ENCODE data around the gene SERBP1.
"Not testable (repeated sequence)": the region's sequence is repeated elsewhere in the genome, so short reads cannot be mapped to it uniquely, and the experiment has no call there.

The SERBP1 gene

GRCh38 chr1:67413101-67413500 lies 17.1 kb downstream of the SERBP1 start:
- not testable (repeated sequence) for H3K9me3 ChIP-seq (ENCODE audit: control insufficient read depth, low read length); H3K27me3 ChIP-seq (replicated peaks; ENCODE audit: control insufficient read depth, insufficient read depth, low read length, poor library complexity, severe bottlenecking); H3K4me1 ChIP-seq (ENCODE audit: control insufficient read depth, insufficient read depth, low read length, poor library complexity, severe bottlenecking); H3K27ac ChIP-seq (ENCODE audit: insufficient read depth, low read length, poor library complexity, severe bottlenecking); DNase-seq; H3K4me3 ChIP-seq (ENCODE audit: insufficient read depth, low read depth, low read length, poor library complexity, severe bottlenecking)
- H3K36me3 ChIP-seq (ENCODE audit: control insufficient read depth, insufficient read depth, low read length) = peaks cover 53% of the 10 kb centered on the region

- no peak for DNase-seq
- Histone ChIP-seq H3K36me3 (ENCODE audit: control insufficient read depth, insufficient read depth, low read length) (peaks cover 19% of the 10 kb centered on the region), H3K9me3 (ENCODE audit: control insufficient read depth, low read length) (no peaks in the 10 kb centered on the region), H3K27me3 (replicated peaks; ENCODE audit: control insufficient read depth, insufficient read depth, low read length, poor library complexity, severe bottlenecking) (no peaks in the 10 kb centered on the region), H3K27ac (ENCODE audit: insufficient read depth, low read length, poor library complexity, severe bottlenecking) (no peak overlapping the region), H3K4me3 (ENCODE audit: insufficient read depth, low read depth, low read length, poor library complexity, severe bottlenecking) (no peak overlapping the region), H3K4me1 (ENCODE audit: control insufficient read depth, insufficient read depth, low read length, poor library complexity, severe bottlenecking) (no peaks in the 10 kb centered on the region)
Measured at GRCh38 chr1:67408148-67408547, 22.1 kb downstream of the SERBP1 start.

DNA sequence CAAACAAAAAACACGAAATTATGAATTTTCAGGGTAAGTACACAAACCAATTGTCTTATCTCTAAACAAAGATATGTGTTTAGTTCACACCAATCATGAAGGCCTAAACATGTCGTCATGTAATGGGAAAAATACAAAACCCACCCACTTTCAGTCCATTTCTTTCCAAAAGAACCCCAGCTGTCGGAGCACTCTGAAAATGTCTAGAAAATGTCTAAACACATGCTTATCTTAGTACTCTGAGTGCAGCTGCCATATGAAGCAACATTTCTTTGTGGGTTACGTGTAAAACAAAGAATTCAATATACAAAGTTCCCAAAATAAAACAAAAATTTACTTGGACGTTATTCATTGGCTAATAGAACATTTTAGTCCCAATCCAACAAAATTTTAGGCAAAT lies 22.7 kb downstream of the SERBP1 start:
- H3K4me3 ChIP-seq (ENCODE audit: insufficient read depth, low read depth, low read length, poor library complexity, severe bottlenecking) = no peak overlapping the region
- no peaks in the 10 kb centered on the region for H3K9me3 ChIP-seq (ENCODE audit: control insufficient read depth, low read length)
- H3K27me3 ChIP-seq (replicated peaks; ENCODE audit: control insufficient read depth, insufficient read depth, low read length, poor library complexity, severe bottlenecking) = no peaks in the 10 kb centered on the region
- no peak for DNase-seq
- H3K4me1 ChIP-seq (ENCODE audit: control insufficient read depth, insufficient read depth, low read length, poor library complexity, severe bottlenecking) = no peaks in the 10 kb centered on the region
- no peak overlapping the region for H3K27ac ChIP-seq (ENCODE audit: insufficient read depth, low read length, poor library complexity, severe bottlenecking)
- H3K36me3 ChIP-seq (ENCODE audit: control insufficient read depth, insufficient read depth, low read length) = peaks cover 19% of the 10 kb centered on the region

GRCh38 chr1:67405473-67406245 lies 24.5 kb downstream of the SERBP1 start:
- no peaks in the 10 kb centered on the region for H3K4me1 ChIP-seq (ENCODE audit: control insufficient read depth, insufficient read depth, low read length, poor library complexity, severe bottlenecking)

DNA sequence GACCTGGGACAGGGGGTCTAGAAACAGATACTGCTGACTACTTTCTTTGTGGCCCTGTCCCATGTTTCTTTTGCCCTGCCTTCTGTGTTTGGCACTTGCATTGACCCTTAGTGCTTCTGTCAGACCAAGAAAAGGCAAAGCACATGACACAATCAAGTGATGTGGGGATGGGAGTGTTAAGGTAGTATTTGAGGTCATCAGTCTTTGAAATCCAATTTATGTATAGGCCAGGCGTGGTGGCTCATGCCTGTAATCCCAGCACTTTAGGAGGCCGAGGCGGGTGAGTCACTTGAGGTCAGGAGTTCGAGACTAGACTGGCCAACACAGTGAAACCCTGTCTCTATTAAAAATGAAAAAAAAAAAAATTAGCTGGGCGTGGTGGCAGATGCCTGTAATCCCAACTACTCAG lies 26.0 kb downstream of the SERBP1 start:
- Histone ChIP-seq H3K9me3 (ENCODE audit: control insufficient read depth, low read length) (no peaks in the 10 kb centered on the region), H3K4me3 (ENCODE audit: insufficient read depth, low read depth, low read length, poor library complexity, severe bottlenecking) (no peak overlapping the region), H3K27ac (ENCODE audit: insufficient read depth, low read length, poor library complexity, severe bottlenecking) (no peak overlapping the region), H3K27me3 (replicated peaks; ENCODE audit: control insufficient read depth, insufficient read depth, low read length, poor library complexity, severe bottlenecking) (no peaks in the 10 kb centered on the region), H3K4me1 (ENCODE audit: control insufficient read depth, insufficient read depth, low read length, poor library complexity, severe bottlenecking) (no peaks in the 10 kb centered on the region), H3K36me3 (ENCODE audit: control insufficient read depth, insufficient read depth, low read length) (no peaks in the 10 kb centered on the region)
- DNase-seq = no peak

More at GRCh38 chr1:67405473-67406245, 24.5 kb downstream of the SERBP1 start:
- H3K36me3 ChIP-seq (ENCODE audit: control insufficient read depth, insufficient read depth, low read length) = peaks cover 9% of the 10 kb centered on the region
- H3K9me3 ChIP-seq (ENCODE audit: control insufficient read depth, low read length) = no peaks in the 10 kb centered on the region
- no peaks in the 10 kb centered on the region for H3K27me3 ChIP-seq (replicated peaks; ENCODE audit: control insufficient read depth, insufficient read depth, low read length, poor library complexity, severe bottlenecking)
- H3K4me3 ChIP-seq (ENCODE audit: insufficient read depth, low read depth, low read length, poor library complexity, severe bottlenecking) = no peak overlapping the region
- no peak overlapping the region for H3K27ac ChIP-seq (ENCODE audit: insufficient read depth, low read length, poor library complexity, severe bottlenecking)
- no peak for DNase-seq

GRCh38 chr1:67401443-67401842 lies 28.8 kb downstream of the SERBP1 start:
- H3K9me3 ChIP-seq (ENCODE audit: control insufficient read depth, low read length) = no peaks in the 10 kb centered on the region
- no peaks in the 10 kb centered on the region for H3K36me3 ChIP-seq (ENCODE audit: control insufficient read depth, insufficient read depth, low read length)
- no peaks in the 10 kb centered on the region for H3K27me3 ChIP-seq (replicated peaks; ENCODE audit: control insufficient read depth, insufficient read depth, low read length, poor library complexity, severe bottlenecking)
- DNase-seq = no peak
- H3K4me3 ChIP-seq (ENCODE audit: insufficient read depth, low read depth, low read length, poor library complexity, severe bottlenecking) = no peak overlapping the region
- no peak overlapping the region for H3K27ac ChIP-seq (ENCODE audit: insufficient read depth, low read length, poor library complexity, severe bottlenecking)
- H3K4me1 ChIP-seq (ENCODE audit: control insufficient read depth, insufficient read depth, low read length, poor library complexity, severe bottlenecking) = no peaks in the 10 kb centered on the region

- not testable (repeated sequence) for H3K4me3 ChIP-seq (ENCODE audit: insufficient read depth, low read depth, low read length, poor library complexity, severe bottlenecking); H3K36me3 ChIP-seq (ENCODE audit: control insufficient read depth, insufficient read depth, low read length); H3K27ac ChIP-seq (ENCODE audit: insufficient read depth, low read length, poor library complexity, severe bottlenecking); H3K4me1 ChIP-seq (ENCODE audit: control insufficient read depth, insufficient read depth, low read length, poor library complexity, severe bottlenecking); H3K27me3 ChIP-seq (replicated peaks; ENCODE audit: control insufficient read depth, insufficient read depth, low read length, poor library complexity, severe bottlenecking); H3K9me3 ChIP-seq (ENCODE audit: control insufficient read depth, low read length); DNase-seq
Measured at GRCh38 chr1:67400029-67400786, 30.0 kb downstream of the SERBP1 start.

GRCh38 chr1:67399199-67399993 lies 30.8 kb downstream of the SERBP1 start:
- Histone ChIP-seq H3K27ac (ENCODE audit: insufficient read depth, low read length, poor library complexity, severe bottlenecking) (no peak overlapping the region), H3K4me3 (ENCODE audit: insufficient read depth, low read depth, low read length, poor library complexity, severe bottlenecking) (no peak overlapping the region), H3K9me3 (ENCODE audit: control insufficient read depth, low read length) (no peaks in the 10 kb centered on the region), H3K4me1 (ENCODE audit: control insufficient read depth, insufficient read depth, low read length, poor library complexity, severe bottlenecking) (no peaks in the 10 kb centered on the region), H3K27me3 (replicated peaks; ENCODE audit: control insufficient read depth, insufficient read depth, low read length, poor library complexity, severe bottlenecking) (no peaks in the 10 kb centered on the region), H3K36me3 (ENCODE audit: control insufficient read depth, insufficient read depth, low read length) (no peaks in the 10 kb centered on the region)
- DNase-seq = no peak

DNA sequence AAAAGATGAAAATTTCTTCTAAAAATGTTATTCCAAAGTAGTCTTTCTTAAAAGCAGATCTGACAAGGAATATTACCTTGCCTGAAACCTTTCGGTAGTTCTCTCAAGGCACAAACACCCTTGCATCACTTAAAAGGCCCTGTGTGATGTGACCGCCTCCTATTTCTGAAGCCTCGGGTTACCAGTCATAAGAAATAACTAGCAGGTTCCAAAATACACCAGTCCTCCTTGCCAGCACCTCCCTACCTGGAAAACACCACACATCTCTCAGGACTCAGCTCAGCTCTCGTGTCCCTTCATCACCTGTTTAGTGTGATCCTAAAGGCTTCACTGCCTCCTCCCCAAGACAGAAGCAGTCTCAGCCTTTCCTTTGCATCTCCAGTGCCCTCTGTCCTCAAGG lies 35.7 kb downstream of the SERBP1 start:
- Histone ChIP-seq H3K9me3 (ENCODE audit: control insufficient read depth, low read length) (no peaks in the 10 kb centered on the region), H3K36me3 (ENCODE audit: control insufficient read depth, insufficient read depth, low read length) (no peaks in the 10 kb centered on the region), H3K27me3 (replicated peaks; ENCODE audit: control insufficient read depth, insufficient read depth, low read length, poor library complexity, severe bottlenecking) (no peaks in the 10 kb centered on the region), H3K4me1 (ENCODE audit: control insufficient read depth, insufficient read depth, low read length, poor library complexity, severe bottlenecking) (no peaks in the 10 kb centered on the region), H3K27ac (ENCODE audit: insufficient read depth, low read length, poor library complexity, severe bottlenecking) (no peak overlapping the region), H3K4me3 (ENCODE audit: insufficient read depth, low read depth, low read length, poor library complexity, severe bottlenecking) (no peak overlapping the region)
- no peak for DNase-seq

DNA sequence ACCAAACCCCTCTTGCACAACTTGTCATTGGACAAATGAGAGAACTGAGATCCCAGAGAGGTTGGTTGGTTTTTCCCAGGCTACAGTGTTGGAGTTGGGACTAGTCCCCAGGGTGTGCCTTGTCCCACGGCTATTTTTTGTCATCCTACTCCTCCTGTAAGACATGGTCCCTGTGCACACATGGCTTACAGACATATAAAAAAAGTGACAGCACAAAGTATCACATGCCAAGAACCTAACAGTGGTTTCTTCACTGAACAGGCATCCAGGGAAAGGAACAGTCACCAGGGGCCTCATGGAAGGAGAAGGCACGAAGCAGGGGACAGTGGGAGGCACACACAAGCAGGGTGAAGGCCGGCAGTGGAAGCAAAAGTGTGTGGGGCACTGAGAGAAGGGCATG lies 36.5 kb downstream of the SERBP1 start:
- no peaks in the 10 kb centered on the region for H3K27me3 ChIP-seq (replicated peaks; ENCODE audit: control insufficient read depth, insufficient read depth, low read length, poor library complexity, severe bottlenecking)
- H3K9me3 ChIP-seq (ENCODE audit: control insufficient read depth, low read length) = no peaks in the 10 kb centered on the region
- no peaks in the 10 kb centered on the region for H3K4me1 ChIP-seq (ENCODE audit: control insufficient read depth, insufficient read depth, low read length, poor library complexity, severe bottlenecking)
- H3K36me3 ChIP-seq (ENCODE audit: control insufficient read depth, insufficient read depth, low read length) = no peaks in the 10 kb centered on the region
- H3K4me3 ChIP-seq (ENCODE audit: insufficient read depth, low read depth, low read length, poor library complexity, severe bottlenecking) = no peak overlapping the region
- no peak overlapping the region for H3K27ac ChIP-seq (ENCODE audit: insufficient read depth, low read length, poor library complexity, severe bottlenecking)
- DNase-seq = no peak
